DOHH2 (cell line): ENCODE measurements around the gene KIAA0513.
"Not testable (repeated sequence)": the region's sequence is repeated elsewhere in the genome, so short reads cannot be mapped to it uniquely, and the experiment has no call there.

Experiments used
- H3F3A ChIP-seq: fragments of 200-600 bp; sonication (generic), shearing (Covaris generic); 2 replicates; pipeline ENCODE4 v1.6.0; 2016; ENCODE audit warnings: antibody characterized with exemption, mild to moderate bottlenecking; ENCODE audit not compliant: control insufficient read depth, insufficient read depth
- H3K27ac ChIP-seq: fragments of 200-600 bp; sonication (generic); 2 replicates; pipeline ENCODE4 v1.5.1; 2014; ENCODE audit warnings: low read depth, mild to moderate bottlenecking, low read length, moderate library complexity
- H3K27me3 ChIP-seq: fragments of 200-600 bp; sonication (generic); 2 replicates; pipeline ENCODE4 v1.6.1; 2014; ENCODE audit warnings: mild to moderate bottlenecking, low read length, mixed read lengths; ENCODE audit not compliant: control insufficient read depth
- H3K36me3 ChIP-seq: fragments of 200-600 bp; sonication (generic); 2 replicates; pipeline ENCODE4 v1.6.1; 2014; ENCODE audit warnings: mild to moderate bottlenecking, low read length, moderate library complexity, mixed read lengths; ENCODE audit not compliant: control insufficient read depth
- H3K4me1 ChIP-seq: fragments of 200-600 bp; sonication (generic); 2 replicates; pipeline ENCODE4 v1.6.1; 2014; ENCODE audit warnings: mild to moderate bottlenecking, low read length, mixed read lengths; ENCODE audit not compliant: control insufficient read depth
- H3K4me2 ChIP-seq: fragments of 200-600 bp; sonication (generic); 2 replicates; pipeline ENCODE4 v1.6.0; 2014; ENCODE audit warnings: mild to moderate bottlenecking, low read length, moderate library complexity
- H3K4me3 ChIP-seq: fragments of 200-600 bp; sonication (generic); 2 replicates; pipeline ENCODE4 v1.5.1; 2014; ENCODE audit warnings: mild to moderate bottlenecking, low read length, mixed read lengths
- H3K79me2 ChIP-seq: fragments of 200-600 bp; sonication (generic); 2 replicates; pipeline ENCODE4 v1.6.1; 2014; ENCODE audit warnings: mild to moderate bottlenecking, low read length, mixed read lengths; ENCODE audit not compliant: control insufficient read depth
- H3K9me2 ChIP-seq: fragments of 200-600 bp; sonication (generic); replicated peaks from 2 replicates; pipeline ENCODE4 v1.6.1; 2014; ENCODE audit warnings: mild to moderate bottlenecking, low read length, mixed read lengths; ENCODE audit not compliant: control insufficient read depth
- H3K9me3 ChIP-seq: fragments of 200-600 bp; sonication (generic); 2 replicates; pipeline ENCODE4 v1.6.1; 2014; ENCODE audit warnings: antibody characterized with exemption, low read length, mixed read lengths; ENCODE audit not compliant: control insufficient read depth, insufficient read depth
- H4K20me1 ChIP-seq: fragments of 200-600 bp; sonication (generic); 2 replicates; pipeline ENCODE4 v1.6.0; 2014; ENCODE audit warnings: low read depth, mild to moderate bottlenecking, antibody characterized with exemption, low read length, moderate library complexity; ENCODE audit not compliant: control insufficient read depth, insufficient read depth
- EZH2phosphoT487 ChIP-seq: fragments of 200-600 bp; sonication (generic); IDR thresholded peaks from 2 replicates; pipeline ENCODE4 v1.6.1; 2017; ENCODE audit warnings: borderline replicate concordance, mild to moderate bottlenecking, antibody characterized with exemption, low read length, moderate library complexity, mixed read lengths
- TF ChIP-seq, protein P1 (sequence below): fragments of 200-600 bp; sonication (generic); IDR thresholded peaks from one replicate; pipeline ENCODE4 v1.5.1; 2014; ENCODE audit warnings: antibody characterized with exemption, mild to moderate bottlenecking, low read depth, low read length; ENCODE audit not compliant: poor library complexity, severe bottlenecking

KIAA0513 gene

DNA sequence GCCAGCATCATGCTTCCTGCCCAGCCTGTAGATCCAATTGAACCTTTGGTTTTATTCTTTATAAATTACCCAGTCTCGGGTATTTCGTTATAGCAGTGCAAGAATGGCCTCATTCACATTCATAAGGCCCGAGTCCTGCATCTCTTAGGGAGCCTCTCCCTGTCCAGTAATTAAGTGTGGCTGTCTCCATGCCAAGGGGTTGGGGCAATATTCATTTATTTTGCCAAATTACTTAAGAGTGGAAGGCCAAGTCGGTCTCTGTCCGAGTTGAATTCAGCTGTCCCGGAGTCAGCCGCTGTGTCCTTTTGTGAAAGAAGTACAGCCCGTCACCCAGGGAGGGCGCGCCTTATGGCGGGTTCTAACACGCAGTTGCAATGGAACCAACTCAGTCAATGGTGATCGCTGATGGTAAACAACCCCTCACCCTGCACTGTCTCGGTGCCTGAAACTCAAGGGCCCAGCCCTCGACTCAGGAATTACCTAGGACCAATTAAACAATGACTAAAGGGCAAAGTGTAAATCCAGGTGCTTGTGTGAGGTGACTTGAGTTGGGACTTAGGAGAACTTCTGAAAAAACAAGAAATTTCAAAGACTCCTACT lies 22.2 kb downstream of the KIAA0513 start:
- Histone ChIP-seq H3K9me2 (no peaks in the 10 kb centered on the region), H3K79me2 (no peaks in the 10 kb centered on the region), H4K20me1 (0 out of 2 replicates have a peak, but pooled peaks cover 4% of the 10 kb centered on the region), H3K4me1 (no peaks in the 10 kb centered on the region), H3K4me3 (no peak overlapping the region), H3F3A (no peaks in the 10 kb centered on the region), H3K36me3 (no peaks in the 10 kb centered on the region), H3K9me3 (no peaks in the 10 kb centered on the region), H3K4me2 (no peak overlapping the region), H3K27ac (no peak overlapping the region), H3K27me3 (peaks cover 8% of the 10 kb centered on the region)
- TF ChIP-seq, protein P1, sequence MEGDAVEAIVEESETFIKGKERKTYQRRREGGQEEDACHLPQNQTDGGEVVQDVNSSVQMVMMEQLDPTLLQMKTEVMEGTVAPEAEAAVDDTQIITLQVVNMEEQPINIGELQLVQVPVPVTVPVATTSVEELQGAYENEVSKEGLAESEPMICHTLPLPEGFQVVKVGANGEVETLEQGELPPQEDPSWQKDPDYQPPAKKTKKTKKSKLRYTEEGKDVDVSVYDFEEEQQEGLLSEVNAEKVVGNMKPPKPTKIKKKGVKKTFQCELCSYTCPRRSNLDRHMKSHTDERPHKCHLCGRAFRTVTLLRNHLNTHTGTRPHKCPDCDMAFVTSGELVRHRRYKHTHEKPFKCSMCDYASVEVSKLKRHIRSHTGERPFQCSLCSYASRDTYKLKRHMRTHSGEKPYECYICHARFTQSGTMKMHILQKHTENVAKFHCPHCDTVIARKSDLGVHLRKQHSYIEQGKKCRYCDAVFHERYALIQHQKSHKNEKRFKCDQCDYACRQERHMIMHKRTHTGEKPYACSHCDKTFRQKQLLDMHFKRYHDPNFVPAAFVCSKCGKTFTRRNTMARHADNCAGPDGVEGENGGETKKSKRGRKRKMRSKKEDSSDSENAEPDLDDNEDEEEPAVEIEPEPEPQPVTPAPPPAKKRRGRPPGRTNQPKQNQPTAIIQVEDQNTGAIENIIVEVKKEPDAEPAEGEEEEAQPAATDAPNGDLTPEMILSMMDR = no peak
- no peak for TF ChIP-seq EZH2phosphoT487

- Histone ChIP-seq H3K4me3 (no peak overlapping the region), H3K27me3 (peaks cover 10% of the 10 kb centered on the region), H3F3A (no peaks in the 10 kb centered on the region), H4K20me1 (0 out of 2 replicates have a peak, but pooled peaks cover 4% of the 10 kb centered on the region), H3K4me1 (peaks cover 6% of the 10 kb centered on the region), H3K9me2 (no peaks in the 10 kb centered on the region), H3K9me3 (no peaks in the 10 kb centered on the region), H3K27ac (no peak overlapping the region), H3K4me2 (no peak overlapping the region), H3K36me3 (no peaks in the 10 kb centered on the region), H3K79me2 (no peaks in the 10 kb centered on the region)
- TF ChIP-seq, protein P1 = no peak
- TF ChIP-seq EZH2phosphoT487 = no peak
Measured at GRCh38 chr16:85051067-85051581, 23.5 kb downstream of the KIAA0513 start.

DNA sequence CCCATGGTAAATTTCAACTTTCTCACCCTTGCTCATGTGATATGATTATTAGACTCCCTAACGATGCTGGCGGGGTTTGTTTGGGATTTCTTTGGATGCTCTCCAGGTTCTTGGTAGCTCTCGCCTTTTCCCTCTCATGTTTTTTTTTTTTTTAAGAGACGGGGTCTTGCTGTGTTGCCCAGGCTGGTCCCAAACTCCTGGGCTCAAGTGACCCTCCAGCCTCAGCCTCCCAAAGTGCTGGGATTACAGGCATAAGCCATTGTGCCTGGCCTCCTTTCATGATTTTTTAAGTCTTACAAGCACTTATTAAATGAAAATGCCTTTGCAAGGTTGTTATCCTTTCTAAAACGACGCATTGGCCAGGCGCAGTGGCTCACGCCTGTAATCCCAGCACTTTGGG lies 24.1 kb downstream of the KIAA0513 start:
- Histone ChIP-seq H3K4me2 (no peak overlapping the region), H3K9me2 (no peaks in the 10 kb centered on the region), H3K79me2 (no peaks in the 10 kb centered on the region), H3F3A (no peaks in the 10 kb centered on the region), H3K9me3 (no peaks in the 10 kb centered on the region), H4K20me1 (0 out of 2 replicates have a peak, but pooled peaks cover 4% of the 10 kb centered on the region), H3K27me3 (peaks cover 11% of the 10 kb centered on the region), H3K4me1 (peaks cover 6% of the 10 kb centered on the region), H3K4me3 (no peak overlapping the region), H3K27ac (no peak overlapping the region), H3K36me3 (no peaks in the 10 kb centered on the region)
- no peak for TF ChIP-seq EZH2phosphoT487

- H3K9me2 ChIP-seq = no peaks in the 10 kb centered on the region
- no peak overlapping the region for H3K4me3 ChIP-seq
- no peaks in the 10 kb centered on the region for H3K9me3 ChIP-seq
- TF ChIP-seq, protein P1 = no peak
- no peak for TF ChIP-seq EZH2phosphoT487
- peaks cover 6% of the 10 kb centered on the region for H3K4me1 ChIP-seq
- 0 out of 2 replicates have a peak, but pooled peaks cover 4% of the 10 kb centered on the region for H4K20me1 ChIP-seq
- no peaks in the 10 kb centered on the region for H3K36me3 ChIP-seq
- no peaks in the 10 kb centered on the region for H3K79me2 ChIP-seq
- no peaks in the 10 kb centered on the region for H3F3A ChIP-seq
- no peak overlapping the region for H3K4me2 ChIP-seq
- peaks cover 15% of the 10 kb centered on the region for H3K27me3 ChIP-seq
- H3K27ac ChIP-seq = no peak overlapping the region
Measured at GRCh38 chr16:85052536-85052935, 24.9 kb downstream of the KIAA0513 start.

GRCh38 chr16:85054321-85054720 lies 26.7 kb downstream of the KIAA0513 start:
- H3K36me3 ChIP-seq, H3K4me2 ChIP-seq, H3F3A ChIP-seq, H3K9me3 ChIP-seq, H3K27ac ChIP-seq, H4K20me1 ChIP-seq, H3K9me2 ChIP-seq, H3K79me2 ChIP-seq, H3K4me1 ChIP-seq, H3K4me3 ChIP-seq: not testable (repeated sequence)
- H3K27me3 ChIP-seq = peaks cover 28% of the 10 kb centered on the region
